Colonic mucosa (tissue), 4 donors: Measurements from ENCODE around the gene TP53BP1. TPM values are rescaled to one million over a fixed set of nuclear protein-coding genes. Genes with fewer than 3 reads are reported as not detected.

Source experiments
- DNase-seq: peaks from one replicate; pipeline ENCODE4 v3.0.0-alpha.2; 2020
- H3K27ac ChIP-seq: fragments of 200-600 bp; one replicate; pipeline ENCODE4 v1.8.0; 2021
- H3K27me3 ChIP-seq: fragments of 200-600 bp; one replicate; pipeline ENCODE4 v1.8.0; 2021
- H3K36me3 ChIP-seq: fragments of 200-600 bp; one replicate; pipeline ENCODE4 v1.8.0; 2021
- H3K4me1 ChIP-seq: fragments of 200-600 bp; one replicate; pipeline ENCODE4 v1.8.0; 2021; ENCODE audit warnings: mild to moderate bottlenecking
- H3K4me3 ChIP-seq: fragments of 200-600 bp; one replicate; pipeline ENCODE4 v1.8.0; 2021
- H3K9ac ChIP-seq, 2 donors: one replicate each; pipeline ENCODE4 v1.7.0; 2013; ENCODE audit warnings: control low read depth in 2 of 2, low read depth in 2 of 2, low read length in 2 of 2
- H3K9me3 ChIP-seq: fragments of 200-600 bp; one replicate; pipeline ENCODE4 v1.8.0; 2021
- intact Hi-C: fragments of 100-400 bp; cut with DNase I; formaldehyde crosslinking; loops from one replicate; pipeline ENCODE4 v1.14.1; 2022
- total RNA-seq, 2 donors: library from RNA; stranded (reverse); fragmentation: NEBNext Ultra II Directional in 1 of 2; extraction: Animal tissue kit (Norgen Biotek cat#: 25700) in 1 of 2; gene quantifications; one replicate each; pipeline ENCODE4 v1.2.1, GENCODE V29; 2021
- TF ChIP-seq, protein P1 (sequence below): fragments of 200-600 bp; IDR thresholded peaks from one replicate; pipeline ENCODE4 v1.8.0; 2022; ENCODE audit warnings: antibody characterized with exemption, mild to moderate bottlenecking
- donor health status: healthy.
- donor health status: DM: no; HTN: no; CAD: no.
- donor health status: DM: no; HTN: no; CAD: no.

The TP53BP1 gene
- total RNA-seq, 2 donors from 2014 or later = 27.7 to 31.4 TPM

DNA sequence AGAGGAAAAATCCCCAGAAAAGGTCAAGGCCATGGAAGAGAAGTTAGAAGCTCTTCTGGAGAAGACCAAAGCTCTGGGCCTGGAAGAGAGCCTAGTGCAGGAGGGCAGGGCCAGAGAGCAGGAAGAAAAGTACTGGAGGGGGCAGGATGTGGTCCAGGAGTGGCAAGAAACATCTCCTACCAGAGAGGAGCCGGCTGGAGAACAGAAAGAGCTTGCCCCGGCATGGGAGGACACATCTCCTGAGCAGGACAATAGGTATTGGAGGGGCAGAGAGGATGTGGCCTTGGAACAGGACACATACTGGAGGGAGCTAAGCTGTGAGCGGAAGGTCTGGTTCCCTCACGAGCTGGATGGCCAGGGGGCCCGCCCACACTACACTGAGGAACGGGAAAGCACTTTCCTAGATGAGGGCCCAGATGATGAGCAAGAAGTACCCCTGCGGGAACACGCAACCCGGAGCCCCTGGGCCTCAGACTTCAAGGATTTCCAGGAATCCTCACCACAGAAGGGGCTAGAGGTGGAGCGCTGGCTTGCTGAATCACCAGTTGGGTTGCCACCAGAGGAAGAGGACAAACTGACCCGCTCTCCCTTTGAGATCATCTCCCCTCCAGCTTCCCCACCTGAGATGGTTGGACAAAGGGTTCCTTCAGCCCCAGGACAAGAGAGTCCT, 33.4 kb upstream of the TP53BP1 start:
- H3K36me3 ChIP-seq = no peaks in the 10 kb centered on the region
- H3K27me3 ChIP-seq = no peaks in the 10 kb centered on the region
- H3K4me1 ChIP-seq = no peaks in the 10 kb centered on the region
- H3K4me3 ChIP-seq = no peak overlapping the region
- intact Hi-C loops = no loop called here
- no peaks in the 10 kb centered on the region for H3K9me3 ChIP-seq
- no peak for DNase-seq
- H3K9ac ChIP-seq = no peak overlapping the region
- TF ChIP-seq, protein P1, sequence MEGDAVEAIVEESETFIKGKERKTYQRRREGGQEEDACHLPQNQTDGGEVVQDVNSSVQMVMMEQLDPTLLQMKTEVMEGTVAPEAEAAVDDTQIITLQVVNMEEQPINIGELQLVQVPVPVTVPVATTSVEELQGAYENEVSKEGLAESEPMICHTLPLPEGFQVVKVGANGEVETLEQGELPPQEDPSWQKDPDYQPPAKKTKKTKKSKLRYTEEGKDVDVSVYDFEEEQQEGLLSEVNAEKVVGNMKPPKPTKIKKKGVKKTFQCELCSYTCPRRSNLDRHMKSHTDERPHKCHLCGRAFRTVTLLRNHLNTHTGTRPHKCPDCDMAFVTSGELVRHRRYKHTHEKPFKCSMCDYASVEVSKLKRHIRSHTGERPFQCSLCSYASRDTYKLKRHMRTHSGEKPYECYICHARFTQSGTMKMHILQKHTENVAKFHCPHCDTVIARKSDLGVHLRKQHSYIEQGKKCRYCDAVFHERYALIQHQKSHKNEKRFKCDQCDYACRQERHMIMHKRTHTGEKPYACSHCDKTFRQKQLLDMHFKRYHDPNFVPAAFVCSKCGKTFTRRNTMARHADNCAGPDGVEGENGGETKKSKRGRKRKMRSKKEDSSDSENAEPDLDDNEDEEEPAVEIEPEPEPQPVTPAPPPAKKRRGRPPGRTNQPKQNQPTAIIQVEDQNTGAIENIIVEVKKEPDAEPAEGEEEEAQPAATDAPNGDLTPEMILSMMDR = no peak
- H3K27ac ChIP-seq = no peak overlapping the region

DNA sequence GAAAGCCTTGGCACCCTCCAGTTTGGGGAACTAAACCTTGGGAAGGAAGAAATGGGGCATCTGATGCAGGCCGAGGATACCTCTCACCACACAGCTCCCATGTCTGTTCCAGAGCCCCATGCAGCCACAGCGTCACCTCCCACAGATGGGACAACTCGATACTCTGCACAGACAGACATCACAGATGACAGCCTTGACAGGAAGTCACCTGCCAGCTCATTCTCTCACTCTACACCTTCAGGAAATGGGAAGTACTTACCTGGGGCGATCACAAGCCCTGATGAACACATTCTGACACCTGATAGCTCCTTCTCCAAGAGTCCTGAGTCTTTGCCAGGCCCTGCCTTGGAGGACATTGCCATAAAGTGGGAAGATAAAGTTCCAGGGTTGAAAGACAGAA, 32.2 kb upstream of the TP53BP1 start:
- H3K9me3 ChIP-seq = no peaks in the 10 kb centered on the region
- H3K27ac ChIP-seq = no peak overlapping the region
- no peak overlapping the region for H3K4me3 ChIP-seq
- H3K9ac ChIP-seq = no peak overlapping the region
- H3K27me3 ChIP-seq = no peaks in the 10 kb centered on the region
- H3K4me1 ChIP-seq = no peaks in the 10 kb centered on the region
- DNase-seq = no peak
- no peaks in the 10 kb centered on the region for H3K36me3 ChIP-seq
- TF ChIP-seq, protein P1 = no peak
- intact Hi-C loops = no loop called here

DNA sequence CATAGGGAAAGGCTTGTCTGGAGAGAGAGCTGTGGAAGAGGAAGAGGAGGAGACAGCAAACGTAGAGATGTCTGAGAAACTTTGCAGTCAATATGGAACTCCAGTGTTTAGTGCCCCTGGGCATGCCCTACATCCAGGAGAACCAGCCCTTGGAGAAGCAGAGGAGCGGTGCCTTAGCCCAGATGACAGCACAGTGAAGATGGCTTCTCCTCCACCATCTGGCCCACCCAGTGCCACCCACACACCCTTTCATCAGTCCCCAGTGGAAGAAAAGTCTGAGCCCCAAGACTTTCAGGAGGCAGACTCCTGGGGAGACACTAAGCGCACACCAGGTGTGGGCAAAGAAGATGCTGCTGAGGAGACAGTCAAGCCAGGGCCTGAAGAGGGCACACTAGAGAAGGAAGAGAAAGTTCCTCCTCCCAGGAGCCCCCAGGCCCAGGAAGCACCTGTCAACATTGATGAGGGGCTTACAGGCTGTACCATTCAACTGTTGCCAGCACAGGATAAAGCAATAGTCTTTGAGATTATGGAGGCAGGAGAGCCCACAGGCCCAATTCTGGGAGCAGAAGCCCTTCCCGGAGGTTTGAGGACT, 31.4 kb upstream of the TP53BP1 start:
- TF ChIP-seq, protein P1 = no peak
- Histone ChIP-seq H3K4me1 (no peaks in the 10 kb centered on the region), H3K27ac (no peak overlapping the region), H3K36me3 (no peaks in the 10 kb centered on the region), H3K27me3 (no peaks in the 10 kb centered on the region), H3K9me3 (no peaks in the 10 kb centered on the region), H3K9ac (no peak overlapping the region), H3K4me3 (no peak overlapping the region)
- no peak for DNase-seq
- intact Hi-C loops = no loop called here

DNA sequence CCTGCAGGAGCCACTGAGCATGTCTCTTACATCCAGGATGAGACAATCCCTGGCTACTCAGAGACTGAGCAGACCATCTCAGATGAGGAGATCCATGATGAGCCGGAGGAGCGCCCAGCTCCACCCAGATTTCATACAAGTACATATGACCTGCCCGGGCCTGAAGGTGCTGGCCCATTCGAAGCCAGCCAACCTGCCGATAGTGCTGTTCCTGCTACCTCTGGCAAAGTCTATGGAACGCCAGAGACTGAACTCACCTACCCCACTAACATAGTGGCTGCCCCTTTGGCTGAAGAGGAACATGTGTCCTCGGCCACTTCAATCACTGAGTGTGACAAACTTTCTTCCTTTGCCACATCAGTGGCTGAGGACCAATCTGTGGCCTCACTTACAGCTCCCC, 30.7 kb upstream of the TP53BP1 start:
- intact Hi-C loops = no loop called here
- H3K27ac ChIP-seq = no peak overlapping the region
- H3K4me3 ChIP-seq = no peak overlapping the region
- no peak for DNase-seq
- H3K4me1 ChIP-seq = no peaks in the 10 kb centered on the region
- H3K9ac ChIP-seq = no peak overlapping the region
- TF ChIP-seq, protein P1 = no peak
- no peaks in the 10 kb centered on the region for H3K27me3 ChIP-seq
- H3K9me3 ChIP-seq = no peaks in the 10 kb centered on the region
- H3K36me3 ChIP-seq = no peaks in the 10 kb centered on the region

DNA sequence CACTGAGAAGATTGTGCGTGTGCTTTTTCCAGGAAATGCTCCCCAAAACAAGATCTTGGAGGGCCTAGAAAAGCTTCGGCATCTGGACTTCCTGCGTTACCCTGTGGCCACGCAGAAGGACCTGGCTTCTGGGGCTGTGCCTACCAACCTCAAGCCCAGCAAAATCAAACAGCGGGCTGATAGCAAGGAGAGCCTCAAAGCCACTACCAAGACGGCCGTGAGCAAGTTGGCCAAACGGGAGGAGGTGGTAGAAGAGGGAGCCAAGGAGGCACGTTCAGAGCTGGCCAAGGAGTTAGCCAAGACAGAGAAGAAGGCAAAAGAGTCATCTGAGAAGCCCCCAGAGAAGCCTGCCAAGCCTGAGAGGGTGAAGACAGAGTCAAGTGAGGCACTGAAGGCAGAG, 29.3 kb upstream of the TP53BP1 start:
- TF ChIP-seq, protein P1 = no peak
- no peak for DNase-seq
- no peak overlapping the region for H3K4me3 ChIP-seq
- H3K9ac ChIP-seq = no peak overlapping the region
- no peaks in the 10 kb centered on the region for H3K9me3 ChIP-seq
- H3K4me1 ChIP-seq = no peaks in the 10 kb centered on the region
- intact Hi-C loops = no loop called here
- H3K36me3 ChIP-seq = no peaks in the 10 kb centered on the region
- no peak overlapping the region for H3K27ac ChIP-seq
- H3K27me3 ChIP-seq = no peaks in the 10 kb centered on the region
